Adrenal gland (tissue), 5 donors: ENCODE measurements around the gene OXT.

Experiments used
- POLR2A ChIP-seq, 2 donors: fragments of 450-650 bp; IDR thresholded peaks; one replicate each; pipeline ENCODE4 v1.6.1; 2017; ENCODE audit warnings: antibody characterized with exemption in 2 of 2, mild to moderate bottlenecking in 2 of 2, moderate library complexity in 1 of 2
- TF ChIP-seq, protein P1 (sequence below), 6 experiments: fragments of 450-650 bp in 4 of 6; fragments of 200-600 bp in 2 of 6; sonication (generic) in 1 of 6; IDR thresholded peaks; 1 replicate in 5 of 6; 2 replicates in 1 of 6; pipeline versions ENCODE4 v1.5.1 to v1.8.0; 2016 to 2021; ENCODE audit warnings: antibody characterized with exemption in 6 of 6, mild to moderate bottlenecking in 2 of 6, moderate library complexity in 1 of 6
- donor health status: DM: no; HTN: no; CAD: no.

- TF ChIP-seq, protein P1, sequence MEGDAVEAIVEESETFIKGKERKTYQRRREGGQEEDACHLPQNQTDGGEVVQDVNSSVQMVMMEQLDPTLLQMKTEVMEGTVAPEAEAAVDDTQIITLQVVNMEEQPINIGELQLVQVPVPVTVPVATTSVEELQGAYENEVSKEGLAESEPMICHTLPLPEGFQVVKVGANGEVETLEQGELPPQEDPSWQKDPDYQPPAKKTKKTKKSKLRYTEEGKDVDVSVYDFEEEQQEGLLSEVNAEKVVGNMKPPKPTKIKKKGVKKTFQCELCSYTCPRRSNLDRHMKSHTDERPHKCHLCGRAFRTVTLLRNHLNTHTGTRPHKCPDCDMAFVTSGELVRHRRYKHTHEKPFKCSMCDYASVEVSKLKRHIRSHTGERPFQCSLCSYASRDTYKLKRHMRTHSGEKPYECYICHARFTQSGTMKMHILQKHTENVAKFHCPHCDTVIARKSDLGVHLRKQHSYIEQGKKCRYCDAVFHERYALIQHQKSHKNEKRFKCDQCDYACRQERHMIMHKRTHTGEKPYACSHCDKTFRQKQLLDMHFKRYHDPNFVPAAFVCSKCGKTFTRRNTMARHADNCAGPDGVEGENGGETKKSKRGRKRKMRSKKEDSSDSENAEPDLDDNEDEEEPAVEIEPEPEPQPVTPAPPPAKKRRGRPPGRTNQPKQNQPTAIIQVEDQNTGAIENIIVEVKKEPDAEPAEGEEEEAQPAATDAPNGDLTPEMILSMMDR (IDR thresholded peaks at IDR 0.05), result no peak
- TF ChIP-seq POLR2A (IDR thresholded peaks at IDR 0.05), result no peak
Observed at GRCh38 chr20:3039426-3039825, 32.0 kb upstream of the OXT start.
